Measurements from ENCODE around the gene RBP2.

The RBP2 gene

GRCh38 chr3:139480585-139480984 is 4.3 kb upstream of the RBP2 start:
- no peak for DNase-seq

GRCh38 chr3:139477710-139478640 is 1.7 kb upstream of the RBP2 start:
- no peak for DNase-seq

GRCh38 chr3:139473155-139473771 is 3.1 kb downstream of the RBP2 start:
- no peak for DNase-seq

- DNase-seq, result no peak
Observed at GRCh38 chr3:139472380-139473010, 3.8 kb downstream of the RBP2 start.

- DNase-seq, result no peak
Observed at GRCh38 chr3:139470199-139470598, 6.1 kb downstream of the RBP2 start.

- no peak for DNase-seq
Observed at GRCh38 chr3:139468399-139468798, 7.9 kb downstream of the RBP2 start.

- DNase-seq, result no peak
Observed at GRCh38 chr3:139466360-139466759, 10.0 kb downstream of the RBP2 start.

- no peak for DNase-seq
Observed at GRCh38 chr3:139465636-139466035, 10.7 kb downstream of the RBP2 start.

- no peak for DNase-seq
Observed at GRCh38 chr3:139463466-139463865, 12.8 kb downstream of the RBP2 start.

- no peak for DNase-seq
Observed at GRCh38 chr3:139460529-139460928, 15.8 kb downstream of the RBP2 start.

GRCh38 chr3:139460076-139460475 is 16.2 kb downstream of the RBP2 start:
- no peak for DNase-seq

GRCh38 chr3:139458348-139458747 is 18.0 kb downstream of the RBP2 start:
- DNase-seq, result no peak

GRCh38 chr3:139457066-139457465 is 19.2 kb downstream of the RBP2 start:
- DNase-seq, result no peak

GRCh38 chr3:139456386-139456785 is 19.9 kb downstream of the RBP2 start:
- DNase-seq, result no peak

GRCh38 chr3:139455855-139456254 is 20.5 kb downstream of the RBP2 start:
- no peak for DNase-seq

GRCh38 chr3:139455206-139455605 is 21.1 kb downstream of the RBP2 start:
- DNase-seq, result no peak

- DNase-seq, result no peak
Observed at GRCh38 chr3:139454346-139454745, 22.0 kb downstream of the RBP2 start.

GRCh38 chr3:139450159-139450558 is 26.2 kb downstream of the RBP2 start:
- DNase-seq, result no peak

GRCh38 chr3:139449566-139449965 is 26.8 kb downstream of the RBP2 start:
- no peak for DNase-seq

GRCh38 chr3:139448104-139448503 is 28.2 kb downstream of the RBP2 start:
- DNase-seq, result no peak

GRCh38 chr3:139447486-139447885 is 28.8 kb downstream of the RBP2 start:
- DNase-seq, result no peak

- DNase-seq, result no peak
Observed at GRCh38 chr3:139444446-139444845, 31.9 kb downstream of the RBP2 start.

- DNase-seq, result no peak
Observed at GRCh38 chr3:139443186-139443585, 33.1 kb downstream of the RBP2 start.

GRCh38 chr3:139441656-139442055 is 34.7 kb downstream of the RBP2 start:
- DNase-seq, result no peak

All from fibroblast of skin of scalp (primary cell).